H9 (cell line): ENCODE measurements around the gene SLC45A1. TPM values are rescaled to one million over a fixed set of nuclear protein-coding genes. Genes with fewer than 3 reads are reported as not detected.
A peak's percentile ranks its signal among the peaks of the same experiment; 100 is the strongest.

ENCODE experiments used
- DNase-seq: peaks from one replicate; pipeline ENCODE4 v3.0.0-alpha.2; 2017
- H2AFZ ChIP-seq: one replicate; pipeline ENCODE4 v1.6.1; 2013; ENCODE audit warnings: mild to moderate bottlenecking, low read length, control low read depth, moderate library complexity
- H2AK5ac ChIP-seq: 2 replicates; pipeline ENCODE4 v1.6.1; 2013; ENCODE audit warnings: low read length, control low read depth, mixed read lengths; ENCODE audit not compliant: insufficient read length
- H2BK120ac ChIP-seq: one replicate; pipeline ENCODE4 v1.6.1; 2013; ENCODE audit warnings: low read depth, mild to moderate bottlenecking, low read length, control low read depth, inconsistent platforms; ENCODE audit not compliant: poor library complexity, severe bottlenecking
- H2BK12ac ChIP-seq: 2 replicates; pipeline ENCODE4 v1.6.1; 2013; ENCODE audit warnings: low read length, control low read depth, mixed read lengths, low read depth; ENCODE audit not compliant: insufficient read length
- H2BK15ac ChIP-seq: 2 replicates; pipeline ENCODE4 v1.6.1; 2013; ENCODE audit warnings: low read depth, low read length, control low read depth
- H2BK20ac ChIP-seq: one replicate; pipeline ENCODE4 v1.6.1; 2013; ENCODE audit warnings: low read depth, mild to moderate bottlenecking, low read length, control low read depth, inconsistent platforms; ENCODE audit not compliant: poor library complexity, severe bottlenecking
- H2BK5ac ChIP-seq: 2 replicates; pipeline ENCODE4 v1.6.1; 2013; ENCODE audit warnings: low read length, control low read depth, mixed read lengths; ENCODE audit not compliant: insufficient read length
- H3K14ac ChIP-seq: 2 replicates; pipeline ENCODE4 v1.6.1; 2013; ENCODE audit warnings: low read length, control low read depth; ENCODE audit not compliant: insufficient read depth
- H3K18ac ChIP-seq: 2 replicates; pipeline ENCODE4 v1.6.1; 2013; ENCODE audit warnings: low read depth, mild to moderate bottlenecking, mixed read lengths, low read length, control low read depth; ENCODE audit not compliant: insufficient read length
- H3K23ac ChIP-seq: 2 replicates; pipeline ENCODE4 v1.6.1; 2013; ENCODE audit warnings: low read length, control low read depth, mixed read lengths, low read depth; ENCODE audit not compliant: insufficient read length
- H3K23me2 ChIP-seq: 2 replicates; pipeline ENCODE4 v1.6.1; 2013; ENCODE audit warnings: low read depth, mild to moderate bottlenecking, mixed read lengths, low read length, control low read depth; ENCODE audit not compliant: insufficient read length, poor library complexity, severe bottlenecking
- H3K27ac ChIP-seq: 2 replicates; pipeline ENCODE4 v1.5.1; 2013; ENCODE audit warnings: low read length, control low read depth, mixed read lengths, low read depth; ENCODE audit not compliant: insufficient read length
- H3K27me3 ChIP-seq: 2 replicates; pipeline ENCODE4 v1.6.1; 2013; ENCODE audit warnings: low read length, control low read depth, inconsistent platforms; ENCODE audit not compliant: insufficient read depth
- H3K4ac ChIP-seq: 2 replicates; pipeline ENCODE4 v1.6.1; 2013; ENCODE audit warnings: low read depth, mild to moderate bottlenecking, control low read depth, inconsistent platforms, low read length, moderate library complexity
- H3K4me1 ChIP-seq: 2 replicates; pipeline ENCODE4 v1.6.1; 2013; ENCODE audit warnings: low read length, control low read depth, inconsistent platforms; ENCODE audit not compliant: insufficient read depth
- H3K4me2 ChIP-seq: 2 replicates; pipeline ENCODE4 v1.6.1; 2013; ENCODE audit warnings: low read length, control low read depth, mixed read lengths; ENCODE audit not compliant: insufficient read length, insufficient read depth
- H3K56ac ChIP-seq: 2 replicates; pipeline ENCODE4 v1.6.1; 2013; ENCODE audit warnings: low read depth, mild to moderate bottlenecking, mixed read lengths, low read length, control low read depth; ENCODE audit not compliant: insufficient read length
- H3K79me1 ChIP-seq: 2 replicates; pipeline ENCODE4 v1.6.1; 2013; ENCODE audit warnings: low read depth, mild to moderate bottlenecking, moderate library complexity, low read length, control low read depth, inconsistent platforms; ENCODE audit not compliant: insufficient read depth, poor library complexity, severe bottlenecking
- H3K79me2 ChIP-seq: 2 replicates; pipeline ENCODE4 v1.6.1; 2013; ENCODE audit warnings: low read length, control low read depth, inconsistent platforms; ENCODE audit not compliant: insufficient read depth
- H3K9ac ChIP-seq: 2 replicates; pipeline ENCODE4 v1.6.1; 2013; ENCODE audit warnings: low read length, control low read depth, mixed read lengths; ENCODE audit not compliant: insufficient read length; ENCODE audit errors: extremely low read depth
- H3K9me3 ChIP-seq: one replicate; pipeline ENCODE4 v1.6.1; 2013; ENCODE audit warnings: low read depth, low read length, inconsistent platforms; ENCODE audit not compliant: control insufficient read depth
- H3T11ph ChIP-seq: one replicate; pipeline ENCODE4 v1.6.1; 2013; ENCODE audit warnings: mild to moderate bottlenecking, low read length, control low read depth, inconsistent platforms
- H4K20me1 ChIP-seq: one replicate; pipeline ENCODE4 v1.6.1; 2013; ENCODE audit not compliant: control insufficient read depth, insufficient read length, insufficient read depth
- H4K5ac ChIP-seq: 2 replicates; pipeline ENCODE4 v1.6.1; 2013; ENCODE audit warnings: low read depth, mild to moderate bottlenecking, mixed read lengths, low read length, control low read depth; ENCODE audit not compliant: insufficient read length
- H4K8ac ChIP-seq: replicated peaks from 2 replicates; pipeline ENCODE4 v1.6.1; 2013; ENCODE audit warnings: low read length, control low read depth, mixed read lengths, low read depth; ENCODE audit not compliant: insufficient read length
- H4K91ac ChIP-seq: 2 replicates; pipeline ENCODE4 v1.6.1; 2013; ENCODE audit warnings: low read depth, mild to moderate bottlenecking, moderate library complexity, mixed read lengths, low read length, control low read depth; ENCODE audit not compliant: insufficient read length
- H3K27ac Mint-ChIP-seq, 3 experiments: 2 replicates in 2 of 3; 3 replicates in 1 of 3; pipeline ENCODE4 v1.8.0; 2020 to 2021; ENCODE audit warnings: mixed read lengths in 3 of 3, mild to moderate bottlenecking in 1 of 3, moderate library complexity in 1 of 3
- H3K27me3 Mint-ChIP-seq: 2 replicates; pipeline ENCODE4 v1.8.0; 2021; ENCODE audit warnings: low read depth, mild to moderate bottlenecking, moderate library complexity, mixed read lengths
- H3K36me3 Mint-ChIP-seq, 3 experiments: 2 replicates in 2 of 3; 3 replicates in 1 of 3; pipeline ENCODE4 v1.8.0; 2020 to 2021; ENCODE audit warnings: low read depth in 3 of 3, mixed read lengths in 3 of 3; ENCODE audit not compliant: insufficient read depth in 1 of 3
- H3K4me1 Mint-ChIP-seq, 2 experiments: 2 replicates each; pipeline ENCODE4 v1.8.0; 2020; ENCODE audit warnings: mixed read lengths in 2 of 2
- H3K4me3 Mint-ChIP-seq, 2 experiments: 2 replicates in 1 of 2; 3 replicates in 1 of 2; pipeline ENCODE4 v1.8.0; 2020 to 2021; ENCODE audit warnings: mild to moderate bottlenecking in 2 of 2, mixed read lengths in 2 of 2, moderate library complexity in 1 of 2
- H3K9me3 Mint-ChIP-seq, 2 experiments: 2 replicates in 1 of 2; 3 replicates in 1 of 2; pipeline ENCODE4 v1.8.0; 2020; ENCODE audit warnings: mild to moderate bottlenecking in 2 of 2, mixed read lengths in 2 of 2, moderate library complexity in 1 of 2
- CTCF ChIP-seq: fragments of 200-600 bp; sonication (generic); conservative IDR thresholded peaks from 3 replicates; pipeline ENCODE4 v1.8.0; 2021; ENCODE audit warnings: antibody characterized with exemption, mild to moderate bottlenecking
- WGBS: extraction: QIAGEN DNeasy Blood & Tissue Kit; methylation state at CpG from one replicate; pipeline ENCODE4 v1.1.7; 2013; ENCODE audit warnings: missing lambda C conversion rate, low lambda C conversion rate, mixed read lengths; ENCODE audit not compliant: insufficient read length; ENCODE audit errors: extremely low coverage; 5-methylcytosine and 5-hydroxymethylcytosine counted together
- total RNA-seq: library from RNA; stranded (reverse); gene quantifications from 2 replicates; pipeline ENCODE4 v1.2.1, GENCODE V29; 2021

SLC45A1 gene
- total RNA-seq, 1 experiment from 2014 or later: 0.63 TPM

GRCh38 chr1:8352471-8352845 lies 34.5 kb downstream of the SLC45A1 start:
- Histone ChIP-seq H4K20me1 (peaks cover 3% of the 10 kb centered on the region), H3K18ac (no peak overlapping the region), H3K23ac (no peak overlapping the region), H3K4me2 (no peak overlapping the region), H2BK15ac (no peak overlapping the region), H3K4me1 (no peaks in the 10 kb centered on the region; the same call in 1 of the 2 replicates), H3K9me3 (no peaks in the 10 kb centered on the region), H3K79me1 (no peaks in the 10 kb centered on the region), H2BK120ac (no peak overlapping the region), H4K8ac (no peak overlapping the region), H3K9ac (no peak overlapping the region), H2BK20ac (no peak overlapping the region), H2AK5ac (no peak overlapping the region), H3K56ac (no peak overlapping the region), H2BK5ac (no peak overlapping the region), H3K27ac (no peak overlapping the region), H3K79me2 (no peaks in the 10 kb centered on the region), H4K91ac (no peak overlapping the region), H2AFZ (no peak overlapping the region), H2BK12ac (no peak overlapping the region), H4K5ac (no peak overlapping the region), H3K14ac (no peak overlapping the region), H3K23me2 (no peaks in the 10 kb centered on the region), H3T11ph (no peak overlapping the region), H3K4ac (no peak overlapping the region), H3K27me3 (no peaks in the 10 kb centered on the region)
- DNase-seq: no peak
- no CpG with 5 or more reads among the region's 15 CpGs for WGBS
- peak overlapping the region in 1 of 3 experiments; percentile 96; a peak in 3 of 7 replicates for H3K27ac Mint-ChIP-seq
- H3K36me3 Mint-ChIP-seq: peaks cover 24 to 47% (median 44%) of the 10 kb centered on the region in 3 experiments; a peak in 6 of 7 replicates
- H3K27me3 Mint-ChIP-seq: peaks cover 2% of the 10 kb centered on the region
- H3K4me1 Mint-ChIP-seq: peaks cover 25 to 31% of the 10 kb centered on the region in 2 experiments
- H3K4me3 Mint-ChIP-seq: no peak overlapping the region
- TF ChIP-seq CTCF: no peak
- H3K9me3 Mint-ChIP-seq: no peaks in the 10 kb centered on the region
